Stimulated activated CD4-positive, alpha-beta T cell treated with anti-CD3 and anti-CD28 coated beads, TNF-alpha, amount 100 ng/mL, for 1 hour (primary cell): ENCODE results near the gene ACER3.
"Not testable (repeated sequence)": the region's sequence is repeated elsewhere in the genome, so short reads cannot be mapped to it uniquely, and the experiment has no call there.

Source experiments
- DNase-seq, 3 donors: peaks; one replicate each; pipeline ENCODE4 v3.0.0-alpha.2; 2020; ENCODE audit warnings: low read depth in 3 of 3, low spot score in 1 of 3

The ACER3 gene

GRCh38 chr11:76919467-76919866, 58.7 kb downstream of the ACER3 start:
- no peak for DNase-seq

- DNase-seq: peak; percentile 4 to 17 (median 7)
Measured at GRCh38 chr11:76919887-76920746, 59.4 kb downstream of the ACER3 start.

GRCh38 chr11:76927160-76927559, 66.4 kb downstream of the ACER3 start:
- no peak for DNase-seq

- DNase-seq: no peak
Measured at GRCh38 chr11:76935042-76935441, 74.3 kb downstream of the ACER3 start.

GRCh38 chr11:76939219-76939631, 78.5 kb downstream of the ACER3 start:
- no peak for DNase-seq

GRCh38 chr11:76944225-76944624, 83.5 kb downstream of the ACER3 start:
- DNase-seq: no peak

GRCh38 chr11:76946223-76946622, 85.5 kb downstream of the ACER3 start:
- no peak for DNase-seq

GRCh38 chr11:76947190-76947589, 86.5 kb downstream of the ACER3 start:
- DNase-seq: no peak

- no peak for DNase-seq
Measured at GRCh38 chr11:76947800-76948199, 87.1 kb downstream of the ACER3 start.

GRCh38 chr11:76955459-76956114, 94.9 kb downstream of the ACER3 start:
- no peak for DNase-seq

GRCh38 chr11:76962583-76963416, 102.1 kb downstream of the ACER3 start:
- DNase-seq: no peak

GRCh38 chr11:76963417-76964168, 102.9 kb downstream of the ACER3 start:
- not testable (repeated sequence) for DNase-seq

GRCh38 chr11:76972051-76972450, 111.3 kb downstream of the ACER3 start:
- DNase-seq: no peak

GRCh38 chr11:76974179-76974891, 113.6 kb downstream of the ACER3 start:
- DNase-seq: no peak

GRCh38 chr11:76975513-76975912, 114.8 kb downstream of the ACER3 start:
- no peak for DNase-seq

GRCh38 chr11:76977791-76978190, 117.1 kb downstream of the ACER3 start:
- DNase-seq: no peak

GRCh38 chr11:76978239-76978638, 117.5 kb downstream of the ACER3 start:
- no peak for DNase-seq

- DNase-seq: no peak
Measured at GRCh38 chr11:76978818-76979217, 118.1 kb downstream of the ACER3 start.

- no peak for DNase-seq
Measured at GRCh38 chr11:76980196-76980595, 119.5 kb downstream of the ACER3 start.

GRCh38 chr11:76984743-76985142, 124.0 kb downstream of the ACER3 start:
- no peak for DNase-seq
